ENCODE measurements around the gene MOB1B.

The MOB1B gene

GRCh38 chr4:70946939-70947338 is 44.8 kb downstream of the MOB1B start:
- Histone ChIP-seq H3K4me1 (ENCODE audit: low read length) (0 out of 2 replicates have a peak, but pooled peaks cover 5% of the 10 kb centered on the region), H3K4me2 (ENCODE audit: low read depth, low read length) (no peak overlapping the region), H3K27me3 (replicated peaks; ENCODE audit: insufficient read depth, low read length) (no peaks in the 10 kb centered on the region), H2AFZ (ENCODE audit: low read length) (no peak overlapping the region), H3F3A (ENCODE audit: insufficient read depth, low read length) (no peaks in the 10 kb centered on the region), H3K4me3 (ENCODE audit: low read length) (no peak overlapping the region), H3K9me3 (replicated peaks; ENCODE audit: insufficient read depth, low read length) (no peaks in the 10 kb centered on the region), H4K20me1 (ENCODE audit: insufficient read depth, low read length) (no peaks in the 10 kb centered on the region), H3K9ac (ENCODE audit: low read length) (no peak overlapping the region), H3K27ac (ENCODE audit: low read length) (no peak overlapping the region), H3K79me2 (ENCODE audit: low read length) (no peaks in the 10 kb centered on the region), H3K9me2 (replicated peaks; ENCODE audit: insufficient read depth, low read length) (no peaks in the 10 kb centered on the region), H3K36me3 (replicated peaks; ENCODE audit: insufficient read depth, low read length) (no peaks in the 10 kb centered on the region)
- TF ChIP-seq, protein P1, sequence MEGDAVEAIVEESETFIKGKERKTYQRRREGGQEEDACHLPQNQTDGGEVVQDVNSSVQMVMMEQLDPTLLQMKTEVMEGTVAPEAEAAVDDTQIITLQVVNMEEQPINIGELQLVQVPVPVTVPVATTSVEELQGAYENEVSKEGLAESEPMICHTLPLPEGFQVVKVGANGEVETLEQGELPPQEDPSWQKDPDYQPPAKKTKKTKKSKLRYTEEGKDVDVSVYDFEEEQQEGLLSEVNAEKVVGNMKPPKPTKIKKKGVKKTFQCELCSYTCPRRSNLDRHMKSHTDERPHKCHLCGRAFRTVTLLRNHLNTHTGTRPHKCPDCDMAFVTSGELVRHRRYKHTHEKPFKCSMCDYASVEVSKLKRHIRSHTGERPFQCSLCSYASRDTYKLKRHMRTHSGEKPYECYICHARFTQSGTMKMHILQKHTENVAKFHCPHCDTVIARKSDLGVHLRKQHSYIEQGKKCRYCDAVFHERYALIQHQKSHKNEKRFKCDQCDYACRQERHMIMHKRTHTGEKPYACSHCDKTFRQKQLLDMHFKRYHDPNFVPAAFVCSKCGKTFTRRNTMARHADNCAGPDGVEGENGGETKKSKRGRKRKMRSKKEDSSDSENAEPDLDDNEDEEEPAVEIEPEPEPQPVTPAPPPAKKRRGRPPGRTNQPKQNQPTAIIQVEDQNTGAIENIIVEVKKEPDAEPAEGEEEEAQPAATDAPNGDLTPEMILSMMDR (IDR thresholded peaks at IDR 0.05; ENCODE audit: low read length), result no peak
- TF ChIP-seq EZH2 (optimal IDR thresholded peaks at IDR 0.05; ENCODE audit: low read depth, low read length) (no peak), EZH2phosphoT487 (IDR thresholded peaks at IDR 0.05; ENCODE audit: low read length) (no peak)
- DNase-seq, result no peak

DNA sequence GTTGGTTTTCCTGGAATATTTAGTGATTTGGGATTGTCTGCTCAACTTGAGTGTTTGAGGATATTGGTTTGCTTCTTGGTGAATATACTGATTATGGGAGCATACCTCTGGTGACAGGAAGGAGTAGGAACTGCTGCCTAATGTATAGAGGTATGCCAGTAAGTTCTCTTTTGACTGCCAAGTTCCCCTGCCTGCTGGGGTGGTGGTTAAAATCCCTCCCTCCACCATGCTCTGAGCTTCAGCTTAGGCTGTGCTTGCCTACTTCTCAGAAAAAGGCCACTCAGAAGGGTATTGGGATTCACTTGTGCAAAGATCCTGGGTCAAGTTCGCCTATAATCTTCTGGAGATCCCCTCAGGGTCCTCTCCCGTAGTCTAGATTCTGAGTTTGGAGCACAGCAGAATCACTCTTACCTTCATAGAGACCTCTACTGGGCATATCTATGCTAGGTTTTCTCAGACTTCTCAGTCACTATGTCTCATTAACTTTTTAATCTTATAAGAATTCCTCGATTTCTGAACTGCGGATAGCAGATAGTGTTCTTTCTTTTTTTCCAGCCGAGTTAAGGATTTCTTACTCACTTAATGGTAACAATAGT is 46.6 kb downstream of the MOB1B start:
- no peaks in the 10 kb centered on the region for H3K9me2 ChIP-seq (replicated peaks; ENCODE audit: insufficient read depth, low read length)
- H3K36me3 ChIP-seq (replicated peaks; ENCODE audit: insufficient read depth, low read length), result no peaks in the 10 kb centered on the region
- H3K9ac ChIP-seq (ENCODE audit: low read length), result no peak overlapping the region
- TF ChIP-seq EZH2phosphoT487 (IDR thresholded peaks at IDR 0.05; ENCODE audit: low read length) (no peak), EZH2 (optimal IDR thresholded peaks at IDR 0.05; ENCODE audit: low read depth, low read length) (no peak)
- TF ChIP-seq, protein P1 (IDR thresholded peaks at IDR 0.05; ENCODE audit: low read length), result no peak
- H3K9me3 ChIP-seq (replicated peaks; ENCODE audit: insufficient read depth, low read length), result no peaks in the 10 kb centered on the region
- H4K20me1 ChIP-seq (ENCODE audit: insufficient read depth, low read length), result no peaks in the 10 kb centered on the region
- H3K27me3 ChIP-seq (replicated peaks; ENCODE audit: insufficient read depth, low read length), result no peaks in the 10 kb centered on the region
- H3K4me1 ChIP-seq (ENCODE audit: low read length), result 0 out of 2 replicates have a peak, but pooled peaks cover 5% of the 10 kb centered on the region
- H3K4me2 ChIP-seq (ENCODE audit: low read depth, low read length), result no peak overlapping the region
- no peak overlapping the region for H2AFZ ChIP-seq (ENCODE audit: low read length)
- no peaks in the 10 kb centered on the region for H3F3A ChIP-seq (ENCODE audit: insufficient read depth, low read length)
- no peak overlapping the region for H3K27ac ChIP-seq (ENCODE audit: low read length)
- no peaks in the 10 kb centered on the region for H3K79me2 ChIP-seq (ENCODE audit: low read length)
- no peak overlapping the region for H3K4me3 ChIP-seq (ENCODE audit: low read length)
- no peak for DNase-seq

DNA sequence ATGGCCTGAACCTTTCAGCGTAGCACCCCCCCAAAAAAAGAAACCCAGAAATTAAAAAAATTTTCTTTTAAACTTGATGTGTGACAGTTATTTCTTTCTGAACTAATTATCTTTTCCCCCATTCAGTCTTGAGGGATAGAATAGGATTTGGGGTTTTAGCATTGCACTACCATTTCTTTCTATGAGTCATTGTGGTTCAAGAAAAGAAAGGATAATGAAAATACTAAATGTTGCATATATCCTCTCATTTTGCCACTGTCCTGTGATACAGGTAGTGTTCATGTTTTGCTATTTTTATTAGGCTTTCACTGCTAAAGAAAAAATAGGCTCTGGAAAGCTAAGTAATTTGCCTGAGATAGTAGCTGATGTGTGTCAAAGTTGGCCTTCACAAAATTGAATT is 51.9 kb downstream of the MOB1B start:
- Histone ChIP-seq H3K79me2 (ENCODE audit: low read length) (no peaks in the 10 kb centered on the region), H3K9ac (ENCODE audit: low read length) (no peak overlapping the region), H3K36me3 (replicated peaks; ENCODE audit: insufficient read depth, low read length) (no peaks in the 10 kb centered on the region), H2AFZ (ENCODE audit: low read length) (no peak overlapping the region), H3K27me3 (replicated peaks; ENCODE audit: insufficient read depth, low read length) (no peaks in the 10 kb centered on the region), H3K27ac (ENCODE audit: low read length) (no peak overlapping the region), H3F3A (ENCODE audit: insufficient read depth, low read length) (no peaks in the 10 kb centered on the region), H3K4me1 (ENCODE audit: low read length) (no peaks in the 10 kb centered on the region), H3K4me3 (ENCODE audit: low read length) (no peak overlapping the region), H3K4me2 (ENCODE audit: low read depth, low read length) (no peak overlapping the region), H3K9me3 (replicated peaks; ENCODE audit: insufficient read depth, low read length) (no peaks in the 10 kb centered on the region), H3K9me2 (replicated peaks; ENCODE audit: insufficient read depth, low read length) (no peaks in the 10 kb centered on the region), H4K20me1 (ENCODE audit: insufficient read depth, low read length) (no peaks in the 10 kb centered on the region)
- TF ChIP-seq, protein P1 (IDR thresholded peaks at IDR 0.05; ENCODE audit: low read length), result no peak
- TF ChIP-seq EZH2phosphoT487 (IDR thresholded peaks at IDR 0.05; ENCODE audit: low read length) (no peak), EZH2 (optimal IDR thresholded peaks at IDR 0.05; ENCODE audit: low read depth, low read length) (no peak)
- DNase-seq, result no peak

All from MM.1S (cell line).